ENCODE measurements around the gene FARSA. TPM values are rescaled to one million over a fixed set of nuclear protein-coding genes. Genes with fewer than 3 reads are reported as not detected.

FARSA gene
- total RNA-seq, 4 donors from 2014 or later, result 31.1 to 61.1 (median 38.2) TPM

- TF ChIP-seq CTCF (IDR thresholded peaks at IDR 0.05), result no peak
- DNase-seq (ENCODE audit: low spot score) (no peak), ATAC-seq (ENCODE audit: low FRiP score) (no peak)
These were observed 46.9 kb downstream of the FARSA start for GRCh38 chr19:12886651-12886968.

GRCh38 chr19:12885749-12886650, 47.5 kb downstream of the FARSA start:
- no peak for TF ChIP-seq CTCF (IDR thresholded peaks at IDR 0.05)
- ATAC-seq (ENCODE audit: low FRiP score) (no peak), DNase-seq (ENCODE audit: low spot score) (no peak)

GRCh38 chr19:12884926-12885748, 48.4 kb downstream of the FARSA start:
- no peak for ATAC-seq (ENCODE audit: low FRiP score)

GRCh38 chr19:12884627-12884925, 48.9 kb downstream of the FARSA start:
- ATAC-seq (ENCODE audit: low FRiP score), result no peak
- no peak for DNase-seq (ENCODE audit: low spot score)
- no peak for TF ChIP-seq CTCF (IDR thresholded peaks at IDR 0.05)

More at GRCh38 chr19:12884926-12885748, 48.4 kb downstream of the FARSA start:
- no peak for DNase-seq (ENCODE audit: low spot score)
- TF ChIP-seq CTCF (IDR thresholded peaks at IDR 0.05), result no peak

- DNase-seq (ENCODE audit: low spot score) (no peak), ATAC-seq (ENCODE audit: low FRiP score) (no peak)
- no peak for TF ChIP-seq CTCF (IDR thresholded peaks at IDR 0.05)
These were observed 49.3 kb downstream of the FARSA start for GRCh38 chr19:12884202-12884601.

- ATAC-seq (ENCODE audit: low FRiP score), result no peak
- DNase-seq (ENCODE audit: low spot score), result no peak
- no peak for TF ChIP-seq CTCF (IDR thresholded peaks at IDR 0.05)
These were observed 50.9 kb downstream of the FARSA start for GRCh38 chr19:12882589-12882988.
